HG02588 (cell line): ENCODE results near the gene TNFRSF6B.
A peak's percentile ranks its signal among the peaks of the same experiment; 100 is the strongest.
"Not testable (repeated sequence)": the region's sequence is repeated elsewhere in the genome, so short reads cannot be mapped to it uniquely, and the experiment has no call there.

Experiments
- ATAC-seq: cut with Tn5 transposase; IDR thresholded peaks from one replicate; pipeline ENCODE4 v1.9.1; 2021; ENCODE audit warnings: mild to moderate bottlenecking, moderate library complexity; ENCODE audit not compliant: unreplicated experiment

The TNFRSF6B gene

GRCh38 chr20:63706027-63706695 lies 9.7 kb downstream of the TNFRSF6B start:
- ATAC-seq: no peak

- ATAC-seq: peak; percentile 16
These were observed 10.6 kb downstream of the TNFRSF6B start for GRCh38 chr20:63706852-63707557.

- ATAC-seq: peak; percentile 67
These were observed 11.3 kb downstream of the TNFRSF6B start, which contains the start of the genes ARFRP1 and ZGPAT for GRCh38 chr20:63707558-63708300. TSS of gene ARFRP1 (minus strand) at chr20:63707976. CDS start at chr20:63707091, 885 bp downstream. TSS of gene ZGPAT (plus strand) at chr20:63708039. CDS start at chr20:63708581, 542 bp downstream.

GRCh38 chr20:63708301-63709148 lies 12.1 kb downstream of the TNFRSF6B start:
- peak; percentile 21 for ATAC-seq

- ATAC-seq: no peak
These were observed 12.7 kb downstream of the TNFRSF6B start for GRCh38 chr20:63709149-63709527.

- no peak for ATAC-seq
These were observed 14.7 kb downstream of the TNFRSF6B start for GRCh38 chr20:63711085-63711645.

GRCh38 chr20:63712191-63712590 lies 15.7 kb downstream of the TNFRSF6B start:
- no peak for ATAC-seq

- ATAC-seq: no peak
These were observed 18.4 kb downstream of the TNFRSF6B start for GRCh38 chr20:63714858-63715257.

- ATAC-seq: no peak
These were observed 22.5 kb downstream of the TNFRSF6B start for GRCh38 chr20:63718996-63719395.

- ATAC-seq: not testable (repeated sequence)
These were observed 26.6 kb downstream of the TNFRSF6B start for GRCh38 chr20:63722967-63723622.

- not testable (repeated sequence) for ATAC-seq
These were observed 33.8 kb downstream of the TNFRSF6B start for GRCh38 chr20:63730189-63730733.

- no peak for ATAC-seq
These were observed 35.0 kb downstream of the TNFRSF6B start for GRCh38 chr20:63731410-63731809.

- ATAC-seq: no peak
These were observed 36.0 kb downstream of the TNFRSF6B start for GRCh38 chr20:63732118-63733095.

- ATAC-seq: no peak
These were observed 36.7 kb downstream of the TNFRSF6B start for GRCh38 chr20:63733117-63733516.

- no peak for ATAC-seq
These were observed 37.2 kb downstream of the TNFRSF6B start for GRCh38 chr20:63733579-63734081.

GRCh38 chr20:63734111-63734945 lies 37.9 kb downstream of the TNFRSF6B start:
- ATAC-seq: no peak
